Measurements from ENCODE around the gene APPL2. TPM values are rescaled to one million over a fixed set of nuclear protein-coding genes. Genes with fewer than 3 reads are reported as not detected.
A peak's percentile ranks its signal among the peaks of the same experiment; 100 is the strongest.

APPL2 gene
- total RNA-seq, 1 experiment from 2014 or later: 42.2 TPM

DNA sequence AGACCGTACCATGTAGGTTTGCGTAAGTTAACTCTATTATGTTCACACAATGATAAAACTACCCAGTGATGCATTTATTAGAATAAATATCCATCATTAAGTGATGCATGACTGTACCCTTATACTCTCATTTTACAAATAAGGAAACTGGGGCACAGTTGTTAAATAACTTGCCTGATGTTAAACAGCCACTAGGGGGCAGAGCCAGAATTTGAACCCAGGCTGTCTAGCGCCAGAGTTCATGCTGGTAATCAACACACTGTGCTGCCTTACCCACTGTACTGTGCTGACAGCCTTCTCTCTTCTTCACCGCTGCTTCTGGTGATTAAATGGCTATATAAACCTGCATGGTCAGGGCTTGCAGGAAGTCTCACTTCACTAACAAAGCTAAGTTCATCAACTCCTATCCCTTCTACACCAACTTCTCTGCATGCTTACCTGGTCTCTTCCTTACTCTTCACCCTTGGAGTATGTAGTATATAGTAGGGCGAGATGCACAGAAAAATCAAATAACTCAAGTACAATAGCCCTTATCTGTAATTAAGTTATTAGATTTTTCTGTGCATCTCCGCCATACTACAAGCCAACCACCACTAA is 43.6 kb upstream of the APPL2 start:
- CTCF ChIA-PET: no interaction called here
- Histone ChIP-seq H3K79me2 (ENCODE audit: low read length) (no peaks in the 10 kb centered on the region), H3K4me1 (ENCODE audit: insufficient read depth, low read length) (peaks cover 14% of the 10 kb centered on the region), H3K4me2 (ENCODE audit: low read length) (no peak overlapping the region), H3K9me3 (ENCODE audit: low read length) (no peaks in the 10 kb centered on the region), H3K4me3 (ENCODE audit: low read length) (no peak overlapping the region), H2AFZ (ENCODE audit: low read length) (no peak overlapping the region), H3K36me3 (ENCODE audit: low read depth, low read length) (no peaks in the 10 kb centered on the region), H3K27me3 (ENCODE audit: low read length) (no peaks in the 10 kb centered on the region), H4K20me1 (ENCODE audit: low read length) (no peaks in the 10 kb centered on the region), H3K9me2 (replicated peaks; ENCODE audit: low read length) (no peaks in the 10 kb centered on the region), H3K27ac (ENCODE audit: low read length) (no peak overlapping the region), H3K9ac (ENCODE audit: low read length) (no peak overlapping the region), H3F3A (ENCODE audit: low read length, unreplicated experiment) (no peaks in the 10 kb centered on the region)
- intact Hi-C loops (cut with micrococcal nuclease): loop anchor here (2.0 to 5.0 kb wide), 2 partner anchors 65 to 88 kb away; no protein-coding TSS in a partner anchor
- POLR2A ChIA-PET (ENCODE audit: unreplicated experiment): no interaction called here
- BruUV-seq (replicated peaks): no TSS peak
- ATAC-seq (no peak), DNase-seq (no peak)
- TF ChIP-seq EZH2phosphoT487 (IDR thresholded peaks at IDR 0.05; ENCODE audit: borderline replicate concordance, low read length) (no peak), EZH2 (IDR thresholded peaks at IDR 0.05; ENCODE audit: low read length, unreplicated experiment) (no peak)
- TF ChIP-seq, protein P1, sequence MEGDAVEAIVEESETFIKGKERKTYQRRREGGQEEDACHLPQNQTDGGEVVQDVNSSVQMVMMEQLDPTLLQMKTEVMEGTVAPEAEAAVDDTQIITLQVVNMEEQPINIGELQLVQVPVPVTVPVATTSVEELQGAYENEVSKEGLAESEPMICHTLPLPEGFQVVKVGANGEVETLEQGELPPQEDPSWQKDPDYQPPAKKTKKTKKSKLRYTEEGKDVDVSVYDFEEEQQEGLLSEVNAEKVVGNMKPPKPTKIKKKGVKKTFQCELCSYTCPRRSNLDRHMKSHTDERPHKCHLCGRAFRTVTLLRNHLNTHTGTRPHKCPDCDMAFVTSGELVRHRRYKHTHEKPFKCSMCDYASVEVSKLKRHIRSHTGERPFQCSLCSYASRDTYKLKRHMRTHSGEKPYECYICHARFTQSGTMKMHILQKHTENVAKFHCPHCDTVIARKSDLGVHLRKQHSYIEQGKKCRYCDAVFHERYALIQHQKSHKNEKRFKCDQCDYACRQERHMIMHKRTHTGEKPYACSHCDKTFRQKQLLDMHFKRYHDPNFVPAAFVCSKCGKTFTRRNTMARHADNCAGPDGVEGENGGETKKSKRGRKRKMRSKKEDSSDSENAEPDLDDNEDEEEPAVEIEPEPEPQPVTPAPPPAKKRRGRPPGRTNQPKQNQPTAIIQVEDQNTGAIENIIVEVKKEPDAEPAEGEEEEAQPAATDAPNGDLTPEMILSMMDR (conservative IDR thresholded peaks at IDR 0.05; ENCODE audit: low read depth, low read length): peak; percentile 72

- peak; percentile 27 for ATAC-seq
- CTCF ChIA-PET: no interaction called here
These were observed 42.2 kb upstream of the APPL2 start for GRCh38 chr12:105278043-105278697.

More at GRCh38 chr12:105278043-105278697, 42.2 kb upstream of the APPL2 start:
- H2AFZ ChIP-seq (ENCODE audit: low read length): no peak overlapping the region
- H3K27ac ChIP-seq (ENCODE audit: low read length): no peak overlapping the region
- H4K20me1 ChIP-seq (ENCODE audit: low read length): no peaks in the 10 kb centered on the region
- H3K27me3 ChIP-seq (ENCODE audit: low read length): no peaks in the 10 kb centered on the region
- TF ChIP-seq, protein P1 (conservative IDR thresholded peaks at IDR 0.05; ENCODE audit: low read depth, low read length): peak; percentile 40; the same call in 1 of the 2 replicates
- TF ChIP-seq EZH2phosphoT487 (IDR thresholded peaks at IDR 0.05; ENCODE audit: borderline replicate concordance, low read length): no peak
- POLR2A ChIA-PET (ENCODE audit: unreplicated experiment): no interaction called here
- H3K4me1 ChIP-seq (ENCODE audit: insufficient read depth, low read length): peaks cover 14% of the 10 kb centered on the region
- no peaks in the 10 kb centered on the region for H3K9me3 ChIP-seq (ENCODE audit: low read length)
- H3F3A ChIP-seq (ENCODE audit: low read length, unreplicated experiment): no peaks in the 10 kb centered on the region
- H3K9ac ChIP-seq (ENCODE audit: low read length): no peak overlapping the region
- H3K4me3 ChIP-seq (ENCODE audit: low read length): no peak overlapping the region
- H3K36me3 ChIP-seq (ENCODE audit: low read depth, low read length): no peaks in the 10 kb centered on the region
- H3K79me2 ChIP-seq (ENCODE audit: low read length): no peaks in the 10 kb centered on the region
- DNase-seq: peak; percentile 24
- no peak overlapping the region for H3K4me2 ChIP-seq (ENCODE audit: low read length)
- BruUV-seq (replicated peaks): no TSS peak
- no peaks in the 10 kb centered on the region for H3K9me2 ChIP-seq (replicated peaks; ENCODE audit: low read length)
- intact Hi-C loops (cut with micrococcal nuclease): no loop called here
